Head of caudate nucleus (tissue), 42 donors: ENCODE results near the gene MADD.
"Not testable (repeated sequence)": the region's sequence is repeated elsewhere in the genome, so short reads cannot be mapped to it uniquely, and the experiment has no call there.

ENCODE experiments used
- DNase-seq, 42 donors: peaks; one replicate each; pipeline versions ENCODE4 v3.0.0 to v3.0.0-alpha.2; 2020 to 2021; ENCODE audit warnings: mixed read lengths in 7 of 42
- intact Hi-C: fragments of 100-400 bp; cut with DNase I; formaldehyde crosslinking; loops from one replicate; pipeline ENCODE4 v1.15.0; 2022

The MADD gene

GRCh38 chr11:47331454-47332302, 61.7 kb downstream of the MADD start:
- intact Hi-C loops, result no loop called here
- DNase-seq, result no peak

GRCh38 chr11:47332303-47332711, 62.4 kb downstream of the MADD start:
- intact Hi-C loops, result no loop called here
- no peak for DNase-seq

DNA sequence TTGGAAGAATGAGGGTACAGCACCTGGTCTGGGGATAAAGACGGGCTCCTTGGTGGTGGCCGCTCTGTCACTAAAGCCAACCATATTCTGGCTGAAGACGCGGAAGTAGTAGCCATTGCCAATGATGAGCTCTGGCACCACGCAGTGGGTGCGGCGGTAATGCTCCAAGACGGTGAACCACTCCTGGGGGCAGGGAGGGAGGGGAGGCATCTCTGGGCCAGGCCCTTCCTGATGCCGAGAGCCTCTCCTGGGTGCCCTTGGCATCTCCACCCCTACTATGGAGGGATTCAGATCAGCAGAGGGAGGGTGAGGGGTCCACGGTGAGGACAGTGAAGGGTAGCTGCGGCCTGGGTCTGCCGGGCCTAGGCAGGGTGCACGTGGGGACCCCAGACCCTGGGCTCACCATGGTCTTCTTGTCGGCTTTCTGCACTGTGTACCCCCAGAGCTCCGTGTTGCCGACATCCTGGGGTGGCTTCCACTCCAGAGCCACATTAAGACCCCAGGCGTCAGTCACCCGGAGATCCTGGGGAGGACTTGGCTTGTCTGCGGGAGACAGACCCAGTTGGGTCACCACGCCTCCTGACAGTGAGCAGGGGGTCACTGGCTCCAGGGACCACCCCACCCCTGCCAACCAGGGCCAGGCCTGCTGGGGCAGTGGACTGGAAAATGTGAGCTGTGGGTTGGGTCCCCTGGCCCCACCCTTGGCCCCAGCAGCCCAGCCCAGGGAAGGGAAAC, 63.0 kb downstream of the MADD start:
- intact Hi-C loops, result no loop called here
- no peak for DNase-seq

GRCh38 chr11:47333526-47333845, 63.6 kb downstream of the MADD start:
- intact Hi-C loops, result no loop called here
- DNase-seq, result no peak

DNA sequence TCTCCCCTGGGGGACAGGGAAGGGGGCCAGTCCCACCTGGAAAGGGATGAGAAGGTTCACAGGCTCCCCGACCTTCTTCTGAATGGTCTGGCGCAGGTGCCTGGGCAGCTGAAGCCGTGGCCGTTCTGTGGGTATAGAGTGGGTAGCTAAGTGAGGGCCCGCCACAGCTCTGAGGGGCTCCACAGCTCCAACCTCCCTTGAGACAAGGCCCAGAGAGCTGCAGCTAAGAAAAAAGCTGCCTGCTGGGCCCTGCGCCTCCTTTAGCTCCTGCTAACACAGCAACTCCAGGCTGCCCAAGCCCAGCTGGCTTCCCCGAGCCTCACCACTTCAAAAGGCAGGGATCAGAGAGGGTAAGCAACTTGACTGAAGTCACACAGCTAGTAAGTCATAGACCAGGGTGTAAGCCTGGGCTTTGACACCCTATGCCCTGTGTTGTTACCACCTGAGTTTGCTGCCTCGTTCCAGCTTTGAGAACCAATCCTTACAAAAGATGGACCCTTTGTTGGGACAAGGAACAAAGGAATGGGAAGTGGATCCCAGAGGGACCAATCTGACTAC, 64.0 kb downstream of the MADD start:
- intact Hi-C loops, result no loop called here
- no peak for DNase-seq

DNA sequence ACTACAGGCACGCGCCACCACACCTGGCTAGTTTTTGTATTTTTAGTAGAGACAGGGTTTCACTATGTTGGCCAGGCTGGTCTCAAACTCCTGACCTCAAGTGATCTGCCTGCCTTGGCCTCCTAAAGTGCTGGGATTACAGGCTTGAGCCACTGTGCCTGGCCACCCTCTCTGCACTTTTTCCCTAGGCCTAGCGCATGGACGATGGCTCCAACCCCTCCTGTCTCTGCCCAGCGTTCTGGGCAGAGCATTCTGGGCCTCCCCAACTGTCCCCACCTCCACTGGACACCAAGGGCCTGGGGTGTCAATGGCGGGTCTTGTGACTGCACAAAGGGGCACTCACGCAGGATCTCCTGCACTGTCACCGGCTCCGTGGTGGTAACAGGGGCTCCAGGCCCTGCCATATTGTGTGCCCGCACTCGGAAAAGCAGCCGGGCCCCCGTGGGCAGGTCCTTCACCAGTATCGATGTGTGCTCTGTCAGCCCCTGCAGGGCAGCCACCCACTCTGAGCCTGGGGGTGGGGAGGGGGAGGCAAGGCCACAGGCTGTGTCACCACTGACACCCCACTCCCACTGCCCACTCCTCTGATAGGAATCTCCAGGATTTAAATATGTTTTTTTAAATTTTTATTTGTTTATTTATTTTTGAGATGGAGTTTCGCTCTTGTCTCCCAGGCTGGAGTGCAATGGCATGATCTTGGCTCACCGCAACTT, 64.9 kb downstream of the MADD start:
- intact Hi-C loops, DNase-seq: not testable (repeated sequence)

DNA sequence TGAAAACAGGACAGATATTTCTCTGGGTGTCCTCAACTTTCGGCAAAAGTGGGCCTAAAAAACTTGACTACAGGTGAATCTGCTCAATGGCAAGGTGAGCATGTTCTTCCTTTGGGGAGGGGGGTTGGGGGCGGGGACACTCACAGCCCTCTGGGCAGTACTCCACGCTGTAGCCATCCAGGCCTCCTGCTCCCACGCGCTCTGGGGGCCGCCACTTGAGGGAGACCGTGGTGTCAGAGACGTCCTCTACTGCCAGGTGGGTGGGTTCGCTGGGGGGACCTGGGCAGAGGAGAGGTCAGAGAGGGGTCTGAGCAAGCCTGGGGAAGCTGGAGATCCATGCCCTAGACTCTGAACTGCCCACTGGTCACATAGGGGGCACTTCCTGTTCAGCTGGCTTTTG, 65.8 kb downstream of the MADD start:
- intact Hi-C loops, result no loop called here
- DNase-seq, result no peak

GRCh38 chr11:47336595-47336994, 66.7 kb downstream of the MADD start:
- no peak for DNase-seq
- intact Hi-C loops, result no loop called here

DNA sequence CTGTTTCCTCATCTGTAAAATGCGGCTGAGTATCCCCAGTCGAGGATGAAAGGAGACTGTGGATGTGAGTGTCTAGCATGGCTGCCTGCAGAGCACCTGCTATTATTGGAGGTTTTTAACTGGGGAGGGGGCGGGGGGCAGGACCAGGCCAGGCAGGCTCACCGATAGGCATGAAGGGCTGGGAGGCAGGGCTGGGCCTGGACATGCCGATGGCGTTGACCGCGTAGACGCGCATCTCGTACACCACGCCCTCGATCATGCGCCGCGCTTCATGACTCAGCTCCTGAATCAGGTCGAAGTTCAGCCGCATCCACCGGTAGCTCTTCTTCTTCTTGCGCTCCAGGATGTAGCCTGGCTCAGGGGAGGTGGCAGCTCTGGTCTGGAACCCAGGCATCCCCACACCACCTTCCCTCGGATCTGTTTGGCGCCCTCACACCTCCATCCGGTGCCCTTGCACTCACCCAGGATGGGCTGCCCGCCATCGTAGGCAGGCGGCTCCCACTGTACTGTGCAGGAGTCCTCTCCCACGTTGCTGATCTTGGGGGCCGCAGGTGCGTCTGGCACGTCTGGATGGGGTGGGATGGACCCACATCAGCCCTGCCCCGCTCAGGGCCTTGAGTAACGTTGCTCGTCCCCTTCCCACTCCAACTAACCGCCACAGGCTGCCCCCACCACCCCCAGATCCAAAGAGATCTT, 67.4 kb downstream of the MADD start:
- no peak for DNase-seq
- intact Hi-C loops, result no loop called here

DNA sequence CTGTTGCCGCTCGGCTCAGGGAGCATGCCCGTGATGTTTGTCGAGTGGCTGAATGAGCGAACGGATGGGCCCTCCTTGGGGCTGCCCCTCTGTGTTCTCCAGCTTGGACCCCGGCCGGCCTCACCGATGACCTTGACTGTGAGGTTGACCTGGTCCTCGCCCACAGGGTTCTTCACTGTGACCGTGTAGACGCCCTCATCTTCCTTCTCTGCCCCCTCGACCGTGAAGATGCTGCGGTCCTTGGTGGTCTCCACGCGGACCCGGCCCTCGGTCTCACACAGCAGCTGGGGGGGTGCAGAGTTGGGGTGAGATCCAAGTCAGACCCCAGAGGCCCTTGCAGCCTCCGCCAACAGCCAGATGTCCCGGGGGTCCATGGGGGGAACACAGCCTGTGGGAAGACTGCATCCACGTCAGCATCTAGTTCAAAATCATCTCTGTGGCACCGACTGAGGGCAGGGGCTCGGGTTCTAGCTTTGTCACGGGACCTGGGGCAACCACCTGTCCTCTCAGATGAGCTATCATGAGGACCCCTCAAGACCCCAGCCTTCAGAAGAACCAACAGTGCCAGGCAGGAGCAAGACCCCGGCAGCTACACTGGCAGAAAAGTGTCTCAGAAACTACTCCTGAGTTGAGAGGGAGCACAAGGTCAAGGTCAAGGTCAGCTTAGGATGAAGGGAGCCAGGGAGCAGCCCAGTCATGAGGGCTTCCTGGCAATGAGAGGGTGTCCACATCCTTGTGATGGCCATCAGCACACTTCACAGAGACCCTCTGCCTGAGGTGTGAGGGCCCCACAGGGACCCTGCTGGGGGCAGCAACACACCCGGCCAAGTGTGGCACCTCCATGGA, 68.7 kb downstream of the MADD start:
- DNase-seq, result no peak
- intact Hi-C loops, result no loop called here

DNA sequence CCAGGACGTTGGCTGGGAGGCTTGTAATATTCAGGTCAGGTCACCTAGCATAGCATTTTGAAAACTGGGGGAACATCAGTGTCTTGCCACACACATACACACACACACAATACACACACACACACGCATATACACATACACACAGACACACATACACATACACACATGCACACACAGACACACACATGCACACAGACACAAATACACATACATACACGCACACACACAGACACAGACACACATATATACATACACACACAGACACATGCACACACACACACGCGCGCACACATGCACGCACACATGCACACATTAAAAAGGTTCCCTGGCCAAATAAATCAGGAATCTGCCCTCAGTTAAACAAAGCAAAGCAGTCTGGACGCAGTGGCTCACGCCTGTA, 70.1 kb downstream of the MADD start:
- no peak for DNase-seq
- intact Hi-C loops, result no loop called here

DNA sequence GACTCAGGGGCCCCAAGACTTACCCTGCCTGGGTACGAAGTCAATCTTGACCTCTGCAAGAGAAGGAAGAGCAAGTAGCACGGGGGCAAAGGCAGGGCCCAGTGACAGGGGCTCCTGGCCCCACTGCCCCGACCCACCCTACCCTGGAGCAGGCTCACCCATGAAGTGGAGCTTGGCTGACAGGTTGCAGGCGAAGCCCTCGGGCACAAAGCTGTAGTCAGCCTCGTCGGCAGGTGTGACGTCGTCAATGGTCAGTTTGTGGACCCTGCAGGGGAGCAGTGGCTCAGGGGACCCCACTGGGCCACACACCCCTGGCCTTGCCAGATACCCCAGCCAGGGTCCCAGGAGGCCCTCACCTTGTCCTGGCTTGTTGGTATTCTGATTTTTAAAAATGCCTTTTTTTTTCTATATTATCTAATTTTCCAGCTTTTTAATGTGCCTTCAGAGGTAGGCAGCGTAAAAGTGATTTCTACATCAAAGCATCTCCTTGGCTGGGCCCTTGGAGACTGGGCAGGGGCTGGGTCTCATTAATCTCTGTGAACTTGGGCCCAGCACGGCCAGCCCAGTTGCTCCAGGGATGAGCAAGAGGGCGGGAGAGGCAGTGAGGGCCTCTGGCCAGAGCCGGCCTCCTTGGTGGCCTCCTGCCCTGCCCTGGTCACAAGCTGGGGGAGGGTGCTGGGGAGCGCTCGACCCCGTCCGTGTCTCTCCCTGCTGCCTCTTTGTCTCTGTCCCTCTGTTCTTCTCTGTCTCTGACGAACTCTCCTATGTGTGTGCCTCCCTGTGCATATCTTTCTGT, 71.2 kb downstream of the MADD start:
- intact Hi-C loops, result no loop called here

DNA sequence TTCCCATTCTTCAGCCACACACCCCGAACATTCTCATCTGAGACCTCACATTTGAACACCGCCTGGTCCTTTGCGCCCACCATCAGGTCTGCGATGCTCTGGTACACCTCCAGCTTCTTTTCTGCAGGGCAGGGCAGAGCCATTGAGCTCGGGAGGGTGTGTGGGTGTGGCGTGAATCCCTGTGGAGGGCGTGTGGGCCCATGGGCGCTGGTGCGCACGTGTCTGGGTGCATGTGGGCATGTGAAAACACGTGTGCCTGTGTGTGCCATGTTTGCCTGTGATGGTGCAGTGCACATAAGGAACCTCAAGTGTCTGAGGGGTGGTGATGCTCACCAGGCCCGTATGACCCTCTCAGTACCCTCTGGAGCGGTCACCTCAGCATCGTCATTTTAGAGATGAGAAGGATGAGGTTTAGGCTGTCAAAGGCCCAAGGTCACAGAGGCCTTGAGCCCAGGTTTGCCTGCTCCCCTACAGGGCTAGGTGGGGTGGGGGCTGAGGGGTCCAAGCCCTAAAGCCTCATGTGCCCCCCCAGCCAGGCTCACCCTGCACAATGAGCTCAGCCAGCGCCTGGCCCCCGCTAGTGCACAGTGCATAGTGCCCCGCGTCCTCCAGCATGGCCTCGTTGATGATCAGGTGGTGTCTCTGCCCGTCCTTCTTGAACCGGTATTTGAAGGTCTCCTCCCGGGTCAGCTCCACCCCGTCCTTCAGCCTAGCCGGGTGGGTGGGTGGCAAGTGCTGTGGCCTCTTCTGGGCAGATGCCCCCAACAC, 72.3 kb downstream of the MADD start:
- no peak for DNase-seq
- intact Hi-C loops, result no loop called here

More for the DNA sequence above, 71.2 kb downstream of the MADD start:
- no peak for DNase-seq

GRCh38 chr11:47342854-47343253, 72.9 kb downstream of the MADD start:
- intact Hi-C loops, result no loop called here
- DNase-seq, result no peak

- intact Hi-C loops, result no loop called here
- no peak for DNase-seq
Observed at GRCh38 chr11:47345890-47346563, 76.1 kb downstream of the MADD start.

DNA sequence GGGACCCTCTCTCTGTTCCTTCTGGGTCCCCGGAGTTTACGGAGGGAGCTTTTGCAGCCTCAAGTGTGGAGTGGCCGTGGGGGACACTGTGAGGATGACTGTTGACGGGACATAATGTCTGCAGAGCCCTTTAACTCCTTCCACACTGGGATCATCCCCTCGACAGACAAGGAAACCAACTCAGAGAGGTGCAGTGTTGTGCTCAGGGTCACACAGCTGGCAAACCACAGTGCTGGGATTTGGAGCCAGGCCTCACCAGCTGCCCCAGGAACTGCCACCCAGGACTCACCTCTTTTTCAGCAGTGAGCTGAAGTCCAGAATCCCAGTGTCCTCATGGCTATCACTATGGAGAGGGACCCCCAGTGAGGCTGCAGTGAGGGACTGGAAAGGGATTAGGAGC, 77.2 kb downstream of the MADD start:
- intact Hi-C loops, result no loop called here
- no peak for DNase-seq
